HG02588 (cell line): ENCODE results near the gene ACTL8.

ENCODE experiments used
- ATAC-seq: cut with Tn5 transposase; IDR thresholded peaks from one replicate; pipeline ENCODE4 v1.9.1; 2021; ENCODE audit warnings: mild to moderate bottlenecking, moderate library complexity; ENCODE audit not compliant: unreplicated experiment

The ACTL8 gene

DNA sequence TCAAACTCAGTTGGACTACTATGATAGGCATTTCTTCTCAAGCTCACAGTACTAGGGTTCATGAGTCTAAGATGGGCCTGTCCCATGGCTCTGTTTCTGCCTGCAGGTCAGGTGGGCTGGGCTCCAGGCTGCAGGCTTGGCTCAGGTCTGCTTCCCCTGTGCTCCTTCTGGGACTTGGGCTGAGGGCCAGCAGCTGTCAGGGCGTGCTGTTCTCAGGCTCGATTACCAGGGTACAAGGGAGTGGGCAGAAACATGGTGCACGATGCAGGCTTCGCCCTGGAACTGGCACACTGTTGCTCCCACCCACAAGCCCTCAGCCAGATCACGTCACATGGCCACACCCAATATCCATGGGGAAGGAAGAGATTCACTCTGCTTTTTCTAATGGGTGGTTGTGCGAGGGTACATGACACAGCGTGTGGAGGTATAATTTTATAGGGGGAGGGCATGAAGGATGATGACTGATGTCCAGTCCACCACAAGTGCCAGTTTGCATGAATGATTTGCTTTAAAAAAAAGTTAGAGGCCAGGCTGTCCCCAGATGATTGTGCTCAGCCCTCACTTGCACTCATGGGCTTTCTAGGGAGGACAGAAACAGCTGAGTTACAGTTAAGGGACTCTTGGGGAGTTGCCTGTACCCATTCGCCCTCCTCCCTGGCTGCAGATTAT, 118.0 kb downstream of the ACTL8 start:
- no peak for ATAC-seq

DNA sequence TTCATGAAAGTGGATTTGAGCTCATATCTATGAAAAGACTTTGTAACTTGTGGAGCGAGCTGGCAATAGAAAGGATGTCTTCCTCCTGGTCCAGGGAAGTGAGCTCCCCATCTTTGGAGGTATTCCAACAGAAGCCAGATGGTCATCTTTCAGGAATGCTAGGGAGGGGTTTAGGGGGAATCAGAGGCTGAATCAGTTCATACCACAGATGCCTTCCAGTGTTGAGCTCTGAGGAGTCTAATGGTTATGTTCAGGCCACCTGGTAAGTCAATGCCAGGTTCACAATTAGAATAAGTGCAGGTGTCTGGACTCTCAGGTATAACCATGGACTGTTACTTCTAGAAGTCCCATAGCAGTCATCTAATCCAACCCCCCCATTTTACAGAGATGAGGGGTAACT, 119.1 kb downstream of the ACTL8 start:
- ATAC-seq = no peak

- ATAC-seq = no peak
Measured at GRCh38 chr1:17874710-17875109, 119.6 kb downstream of the ACTL8 start.

GRCh38 chr1:17875171-17875881, 120.2 kb downstream of the ACTL8 start:
- ATAC-seq = no peak

DNA sequence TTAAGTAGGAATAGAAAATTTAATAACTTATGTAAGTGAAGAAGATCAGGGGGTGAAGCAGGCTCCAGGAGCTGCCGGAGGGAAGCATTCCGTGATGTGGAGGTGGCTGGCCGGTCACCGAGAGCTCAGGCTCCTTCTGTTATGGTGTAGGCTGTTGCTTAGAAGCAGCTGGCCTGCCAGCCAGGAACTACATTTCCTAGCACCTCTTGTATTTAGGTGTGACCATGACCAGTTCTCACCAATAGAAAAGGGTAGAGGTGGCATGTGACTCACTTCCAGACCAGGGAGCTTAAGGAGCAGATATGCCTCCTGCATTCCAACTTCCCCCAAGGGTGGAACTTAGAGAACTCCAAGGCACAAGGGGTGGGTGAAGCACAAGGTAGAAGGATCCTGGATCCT, 120.7 kb downstream of the ACTL8 start:
- ATAC-seq = no peak
